ENCODE data around the gene SRGAP2B.
"Not testable (repeated sequence)": the region's sequence is repeated elsewhere in the genome, so short reads cannot be mapped to it uniquely, and the experiment has no call there.

Gene SRGAP2B

DNA sequence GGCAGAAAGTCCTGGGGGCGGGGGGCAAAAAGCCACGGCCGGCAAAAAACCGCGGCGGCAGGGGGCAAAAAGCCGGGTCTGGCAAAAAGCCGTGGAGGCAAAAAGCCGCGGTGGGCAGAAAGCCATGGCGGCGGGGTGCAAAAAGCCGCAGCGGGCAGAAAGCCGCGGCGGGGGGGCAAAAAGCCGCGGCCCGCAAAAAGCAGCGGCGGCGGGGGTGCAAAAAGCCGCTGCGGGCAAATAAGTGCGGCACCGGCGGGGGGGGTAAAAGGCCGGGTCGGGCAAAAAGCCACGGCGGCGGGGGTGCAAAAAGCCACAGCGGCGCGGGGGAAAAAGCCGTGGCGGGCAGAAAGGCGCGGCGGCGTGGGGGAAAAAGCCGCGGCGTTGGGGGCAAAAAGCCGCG, 212.1 kb downstream of the SRGAP2B start:
- H3K4me1 Mint-ChIP-seq (ENCODE audit: low read depth); H3K36me3 Mint-ChIP-seq (ENCODE audit: low read depth); H3K4me3 Mint-ChIP-seq; H3K9me3 Mint-ChIP-seq; H3K27me3 Mint-ChIP-seq; H3K27ac Mint-ChIP-seq: not testable (repeated sequence)

DNA sequence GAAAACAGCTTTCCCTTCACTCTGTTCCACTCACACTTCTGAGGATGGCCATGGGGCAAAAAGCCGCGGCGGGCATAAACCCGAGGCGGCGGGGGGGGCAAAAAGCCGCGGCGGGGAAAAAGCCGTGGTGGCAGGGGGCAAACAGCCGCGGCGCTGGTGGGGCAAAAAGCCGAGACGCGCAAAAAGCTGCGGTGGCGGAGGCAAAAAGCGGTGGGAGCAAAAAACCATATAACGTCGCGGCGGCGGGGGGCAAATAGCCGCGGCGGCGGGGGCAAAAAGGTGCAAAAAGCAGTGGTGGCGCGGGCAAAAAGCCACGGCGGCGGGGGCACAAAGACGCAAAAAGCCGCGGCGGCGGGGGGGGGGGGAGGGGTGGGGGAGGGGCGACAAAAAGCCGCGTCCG, 212.8 kb downstream of the SRGAP2B start:
- H3K4me3 Mint-ChIP-seq; H3K27me3 Mint-ChIP-seq; H3K27ac Mint-ChIP-seq; H3K4me1 Mint-ChIP-seq (ENCODE audit: low read depth); H3K36me3 Mint-ChIP-seq (ENCODE audit: low read depth); H3K9me3 Mint-ChIP-seq: not testable (repeated sequence)

DNA sequence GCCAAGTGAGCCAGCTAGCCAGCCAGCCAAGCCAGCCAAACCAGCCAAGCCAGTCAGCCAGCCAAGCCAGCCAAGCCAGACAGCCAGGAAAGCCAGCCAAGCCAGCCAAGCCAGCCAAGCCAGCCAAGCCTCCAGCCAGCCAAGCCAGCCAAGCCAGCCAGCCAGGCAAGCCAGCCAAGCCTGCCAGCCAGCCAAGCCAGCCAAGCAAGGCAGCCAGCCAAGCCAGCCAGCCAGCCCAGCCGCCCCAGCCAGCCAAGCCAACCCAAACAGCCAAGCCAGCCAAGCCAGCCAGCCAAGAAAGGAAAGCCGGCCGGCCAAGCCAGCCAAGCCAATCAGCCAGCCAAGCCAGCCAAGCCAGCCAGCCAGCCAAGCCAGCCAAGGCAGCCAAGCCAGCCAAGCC, 236.5 kb downstream of the SRGAP2B start:
- H3K27me3 Mint-ChIP-seq; H3K9me3 Mint-ChIP-seq; H3K4me1 Mint-ChIP-seq (ENCODE audit: low read depth); H3K36me3 Mint-ChIP-seq (ENCODE audit: low read depth); H3K4me3 Mint-ChIP-seq; H3K27ac Mint-ChIP-seq: not testable (repeated sequence)

Measured in stimulated activated naive CD8-positive, alpha-beta T cell treated with anti-CD3 and anti-CD28 coated beads, Interleukin-15, Interleukin-2, amounts not matched to agents 100 ng/mL and 50 ng/mL, for 24 hours (primary cell).